ENCODE measurements around the gene RUFY4.
A peak's percentile ranks its signal among the peaks of the same experiment; 100 is the strongest.
"Not testable (repeated sequence)": the region's sequence is repeated elsewhere in the genome, so short reads cannot be mapped to it uniquely, and the experiment has no call there.

Gene RUFY4

DNA sequence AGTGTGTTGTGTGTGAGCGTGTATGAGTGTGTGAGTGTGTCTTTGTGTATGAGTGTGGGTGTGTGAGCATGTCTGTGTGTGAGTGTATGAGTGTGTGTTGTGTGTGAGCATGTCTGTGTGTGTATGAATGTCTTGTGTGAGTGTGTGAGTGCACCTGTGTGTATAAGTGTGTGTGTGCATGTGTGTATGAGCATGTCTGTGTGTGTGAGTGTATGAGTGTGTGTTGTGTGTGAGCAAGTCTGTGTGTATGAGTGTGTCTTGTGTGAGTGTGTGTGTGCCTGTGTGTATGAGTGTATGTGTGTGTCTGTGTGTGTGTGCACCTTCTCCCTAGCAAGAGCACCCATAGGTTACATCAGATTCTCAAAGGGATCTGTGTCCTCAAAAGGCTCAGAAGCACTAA, 37.8 kb upstream of the RUFY4 start:
- DNase-seq (ENCODE audit: low spot score), result no peak

DNA sequence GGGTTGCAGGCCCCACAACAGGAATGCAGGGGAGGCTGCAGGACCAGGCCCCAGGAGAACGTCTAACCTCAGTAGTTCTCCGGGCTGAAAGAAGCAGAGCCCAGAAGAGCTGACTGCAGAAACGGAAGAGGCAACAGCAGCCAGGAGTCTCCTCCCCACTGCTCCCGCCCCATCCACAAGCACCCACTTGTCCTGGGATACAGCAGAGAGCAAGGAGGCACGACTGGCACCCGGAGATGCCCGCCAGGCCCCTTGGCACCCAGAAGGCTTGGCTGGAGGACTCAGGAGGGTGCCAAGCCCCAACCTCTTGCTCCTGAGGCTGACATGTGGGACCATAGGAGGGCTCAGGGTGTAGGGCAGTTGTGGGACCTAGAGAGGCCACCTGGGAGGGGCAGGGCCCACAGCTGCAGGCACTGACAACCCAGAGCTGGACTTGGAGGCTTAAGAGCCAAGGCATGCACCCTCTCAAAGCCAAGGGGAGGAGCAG, 37.2 kb upstream of the RUFY4 start:
- peak; percentile 9 for DNase-seq (ENCODE audit: low spot score)

DNA sequence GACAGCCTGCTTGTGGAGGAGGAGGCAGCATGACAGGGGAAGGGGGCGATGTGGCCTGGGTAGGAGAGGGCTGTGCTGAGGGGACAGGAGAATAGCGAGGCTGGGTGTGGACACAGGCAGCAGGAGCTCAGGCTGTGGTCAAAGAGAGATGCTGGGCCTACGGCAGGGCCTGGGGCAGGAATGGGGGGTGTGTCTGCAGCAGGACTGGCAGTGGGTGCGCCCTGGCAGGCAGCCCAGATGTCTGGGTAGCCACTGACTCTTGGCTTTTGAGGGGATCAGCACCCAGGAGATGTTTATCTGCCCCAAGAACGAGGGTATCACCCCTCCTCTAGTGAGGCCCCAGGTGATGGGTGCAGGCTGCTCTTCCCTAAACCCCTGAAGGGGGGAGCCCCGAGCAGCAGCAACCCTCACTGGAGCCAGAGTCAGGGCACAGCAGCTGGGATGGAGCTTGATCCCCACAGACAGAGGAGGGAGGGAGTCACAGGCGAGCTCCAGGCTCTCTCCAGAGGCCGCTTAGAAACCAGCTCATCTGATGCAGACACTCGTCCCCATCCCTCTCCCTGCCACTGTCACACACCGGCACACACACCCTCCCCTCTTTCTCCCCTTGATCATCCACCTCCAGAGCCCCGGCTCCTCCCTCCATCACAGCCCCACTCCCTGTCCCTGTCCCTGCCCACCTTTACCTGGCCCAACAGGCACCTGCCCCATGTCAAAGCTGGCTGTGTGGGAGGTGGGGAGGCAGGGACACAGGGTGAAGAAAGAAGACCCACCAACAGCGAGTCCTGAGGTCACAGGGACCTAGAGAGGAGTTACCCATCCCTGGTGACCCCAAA, 36.5 kb upstream of the RUFY4 start:
- DNase-seq (ENCODE audit: low spot score), result peak; percentile 15

DNA sequence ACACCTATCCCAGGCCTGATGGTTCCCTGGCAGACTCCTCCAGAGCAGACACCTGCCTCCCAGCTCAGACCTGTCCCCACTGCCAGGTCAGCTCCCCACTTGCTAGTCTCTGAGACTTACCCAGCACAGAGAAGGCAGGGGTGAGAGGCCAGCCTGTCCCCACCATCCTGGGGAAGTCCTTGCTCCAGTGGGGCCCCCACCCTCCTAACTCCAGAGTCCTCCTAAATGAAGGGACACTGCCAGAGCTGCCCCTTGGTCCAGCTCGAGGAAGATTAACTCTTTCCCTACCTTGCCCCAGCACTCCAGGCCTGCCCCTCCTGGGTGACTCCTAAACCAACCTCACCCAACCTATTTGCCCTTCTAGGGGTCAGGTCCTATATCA, 35.9 kb upstream of the RUFY4 start:
- peak; percentile 5 for DNase-seq (ENCODE audit: low spot score)

DNA sequence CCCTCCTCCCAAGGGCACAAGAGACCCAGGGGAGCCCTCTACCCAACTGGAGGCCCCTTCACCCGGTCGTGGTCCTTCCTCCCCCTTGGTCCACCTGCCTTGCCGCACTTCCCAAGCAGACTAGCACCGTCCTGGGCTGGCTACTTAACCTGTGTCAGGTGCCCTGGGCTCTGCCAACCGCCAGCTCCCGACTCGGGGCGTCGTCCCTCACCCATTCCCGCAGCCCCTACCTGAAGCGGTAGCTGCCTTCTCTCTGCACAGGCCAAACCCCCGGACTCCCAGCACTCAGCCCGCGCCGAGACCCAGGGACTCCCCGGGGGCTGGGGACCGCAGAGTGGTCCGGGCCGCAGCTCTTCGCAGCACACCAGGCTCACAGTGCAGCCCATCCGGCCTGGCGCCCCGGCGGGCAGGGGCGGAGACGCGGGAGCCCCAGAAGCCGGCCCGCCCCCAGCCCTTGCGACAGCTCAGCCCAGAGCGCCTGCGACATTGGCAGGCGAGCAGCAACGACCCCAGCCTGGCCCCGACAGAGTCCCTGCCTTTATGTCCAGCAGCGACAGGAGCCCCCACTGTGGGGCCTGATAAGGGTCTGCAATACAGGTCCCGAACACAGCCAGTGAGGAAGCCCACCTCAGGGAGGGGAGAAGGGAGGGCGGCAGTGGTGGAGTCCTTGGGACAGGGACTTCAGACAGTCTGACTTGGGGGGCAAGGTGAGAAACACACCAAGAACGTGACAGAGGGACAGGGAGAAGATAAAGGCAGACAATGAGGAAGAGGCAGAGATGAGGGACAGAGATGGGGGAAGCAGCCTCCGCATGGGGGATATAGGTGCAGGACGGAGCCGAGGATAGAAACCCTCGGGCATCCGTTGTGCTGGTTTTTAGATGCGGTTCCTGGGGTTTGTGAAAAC, 35.2 kb upstream of the RUFY4 start:
- DNase-seq (ENCODE audit: low spot score), result peak; percentile 5

DNA sequence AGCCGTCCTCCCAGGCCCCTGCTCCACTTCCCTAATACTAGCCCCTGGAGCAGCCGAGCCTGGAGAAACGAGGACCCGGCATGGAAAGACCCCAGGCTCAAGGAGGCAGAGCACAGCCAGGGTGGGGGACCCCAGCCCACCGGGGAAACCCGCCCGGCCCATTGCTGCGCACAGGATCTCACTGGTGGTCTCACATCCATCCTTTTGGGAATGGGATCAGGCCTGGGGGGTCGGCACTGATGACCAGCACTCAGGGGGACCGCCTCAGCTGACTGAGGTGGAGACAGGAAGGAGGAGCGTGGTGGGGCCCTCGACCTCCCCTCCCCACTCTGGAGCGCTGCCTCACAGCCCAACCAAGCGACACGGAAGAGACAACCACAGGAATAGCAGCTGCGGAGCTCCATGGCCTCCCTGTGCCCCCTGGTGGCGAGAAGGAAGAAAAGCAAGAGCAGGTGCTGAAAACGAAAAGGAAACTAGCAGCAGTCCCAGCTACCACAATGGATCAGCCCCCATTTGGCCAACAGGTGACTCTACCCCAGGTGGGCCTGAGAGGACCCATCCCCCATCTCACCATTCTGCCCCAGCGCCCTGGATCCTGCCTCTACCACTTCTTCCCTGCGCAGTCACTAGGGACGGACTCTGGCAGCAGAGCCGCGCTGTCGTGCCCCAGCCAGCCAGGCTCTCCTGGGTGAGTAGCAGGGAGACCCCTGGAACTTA, 34.4 kb upstream of the RUFY4 start:
- peak; percentile 75 for DNase-seq (ENCODE audit: low spot score)

DNA sequence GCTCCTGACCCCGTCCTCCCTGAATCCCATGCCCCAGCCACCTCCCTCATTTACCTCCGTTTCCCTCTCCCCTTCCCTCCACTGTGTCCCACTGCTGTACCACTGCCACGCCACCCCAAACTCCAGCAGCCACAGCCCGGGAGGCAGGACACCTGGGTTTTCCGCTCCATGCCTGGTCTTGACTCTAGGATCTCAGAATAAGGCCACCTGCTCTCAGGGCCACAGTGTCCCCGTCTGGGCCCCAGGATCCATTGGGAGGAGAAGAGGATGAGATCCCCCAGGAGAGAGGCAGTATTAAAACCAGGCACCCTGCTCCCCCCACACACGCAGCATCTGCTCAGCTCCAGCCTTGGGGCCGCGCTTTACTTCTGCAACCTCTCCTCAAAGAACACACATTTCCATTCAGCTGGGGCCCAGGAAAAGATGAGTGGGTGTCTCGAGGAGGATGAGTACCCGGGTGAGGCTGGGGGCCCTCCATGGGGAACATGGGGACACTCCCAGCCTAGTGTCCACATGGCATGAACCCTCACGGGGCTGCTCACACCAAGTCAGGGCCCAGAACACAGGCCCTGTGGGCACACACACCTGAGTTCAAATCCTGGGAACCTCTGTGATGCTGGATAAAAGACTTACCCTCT, 33.5 kb upstream of the RUFY4 start:
- DNase-seq (ENCODE audit: low spot score), result peak; percentile 2

DNA sequence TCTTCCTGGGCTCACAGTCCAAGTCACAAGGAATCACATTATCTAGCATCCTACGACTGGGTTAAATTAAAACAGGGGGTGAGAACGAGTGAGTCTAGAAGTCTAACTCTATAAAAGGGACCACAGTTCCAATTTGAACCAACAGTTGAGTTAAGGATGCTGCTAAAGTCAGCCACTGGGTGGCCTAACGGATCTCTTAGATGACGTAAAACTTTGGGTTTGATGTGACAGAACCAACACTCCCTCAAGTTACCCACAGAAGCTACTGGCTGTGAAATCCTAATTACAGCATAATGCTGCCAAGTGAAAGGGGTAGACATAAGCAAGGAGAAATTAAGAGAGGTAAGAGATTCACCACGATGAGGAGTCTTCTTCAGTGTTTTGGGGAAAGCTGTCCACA, 32.7 kb upstream of the RUFY4 start:
- DNase-seq (ENCODE audit: low spot score), result no peak

GRCh38 chr2:218039171-218039570, 29.9 kb upstream of the RUFY4 start:
- DNase-seq (ENCODE audit: low spot score), result no peak

DNA sequence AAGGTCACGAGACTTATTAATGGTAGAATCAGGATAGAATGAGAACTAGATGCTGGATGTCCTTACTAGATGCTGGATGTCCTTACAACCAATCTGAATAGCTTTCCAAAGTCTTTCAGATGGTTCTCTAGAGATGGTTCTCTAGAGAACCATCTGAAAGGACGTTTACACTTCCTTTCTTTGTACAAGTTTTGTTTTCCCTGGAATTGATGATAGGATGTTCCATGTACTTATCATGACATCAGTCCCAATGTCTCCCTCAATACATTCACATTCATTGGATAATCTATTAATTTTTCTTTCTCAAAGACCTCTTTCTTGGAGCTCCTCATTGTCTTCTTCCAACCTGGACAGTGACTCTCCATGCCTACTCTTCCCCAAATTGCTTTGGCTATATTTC, 28.2 kb upstream of the RUFY4 start:
- peak; percentile 1 for DNase-seq (ENCODE audit: low spot score)

GRCh38 chr2:218041302-218042168, 27.5 kb upstream of the RUFY4 start:
- peak; percentile 1 for DNase-seq (ENCODE audit: low spot score)

- peak; percentile 3 for DNase-seq (ENCODE audit: low spot score)
Measured at GRCh38 chr2:218043100-218043499, 26.0 kb upstream of the RUFY4 start.

GRCh38 chr2:218043701-218044109, 25.3 kb upstream of the RUFY4 start:
- no peak for DNase-seq (ENCODE audit: low spot score)

DNA sequence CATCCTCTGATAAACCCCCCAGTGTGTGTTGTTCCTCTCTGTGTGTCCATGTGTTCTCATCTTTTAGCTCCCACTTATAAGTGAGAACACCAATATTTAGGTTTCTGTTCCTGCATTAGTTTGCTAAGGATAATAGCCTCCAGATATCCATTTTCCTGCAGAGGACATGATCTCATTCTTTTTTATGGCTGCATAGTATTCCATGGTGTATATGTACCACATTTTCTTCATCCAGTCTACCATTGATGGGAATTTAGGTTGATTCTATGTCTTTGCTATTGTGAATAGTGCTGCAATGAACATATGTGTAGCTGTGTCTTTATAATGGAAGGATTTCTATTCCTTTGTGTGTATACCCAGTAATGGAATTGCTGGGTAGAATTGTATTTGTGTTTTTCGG, 24.5 kb upstream of the RUFY4 start:
- not testable (repeated sequence) for DNase-seq (ENCODE audit: low spot score)

DNA sequence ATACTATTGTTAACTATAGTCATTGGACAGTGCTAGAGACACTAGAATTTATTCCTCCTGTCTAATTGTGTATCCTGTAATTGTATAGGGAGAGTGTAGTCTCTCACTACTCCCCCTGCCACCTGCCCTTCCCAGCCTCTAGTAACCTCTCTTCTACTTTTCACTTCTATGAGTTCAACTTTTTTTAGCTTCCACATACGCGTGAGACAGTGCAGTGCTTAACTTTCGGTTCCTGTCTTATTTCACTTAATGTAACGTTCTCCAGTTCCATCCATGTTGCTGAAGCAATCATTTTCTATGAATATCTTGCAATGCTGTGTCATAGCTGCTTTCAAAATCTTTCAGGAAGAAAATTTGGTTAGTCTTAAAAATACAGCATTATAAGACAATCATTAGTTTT, 22.8 kb upstream of the RUFY4 start:
- no peak for DNase-seq (ENCODE audit: low spot score)

GRCh38 chr2:218047536-218048225, 21.4 kb upstream of the RUFY4 start:
- DNase-seq (ENCODE audit: low spot score), result no peak

- peak; percentile 1 for DNase-seq (ENCODE audit: low spot score)
Measured at GRCh38 chr2:218051903-218052302, 17.1 kb upstream of the RUFY4 start.

DNA sequence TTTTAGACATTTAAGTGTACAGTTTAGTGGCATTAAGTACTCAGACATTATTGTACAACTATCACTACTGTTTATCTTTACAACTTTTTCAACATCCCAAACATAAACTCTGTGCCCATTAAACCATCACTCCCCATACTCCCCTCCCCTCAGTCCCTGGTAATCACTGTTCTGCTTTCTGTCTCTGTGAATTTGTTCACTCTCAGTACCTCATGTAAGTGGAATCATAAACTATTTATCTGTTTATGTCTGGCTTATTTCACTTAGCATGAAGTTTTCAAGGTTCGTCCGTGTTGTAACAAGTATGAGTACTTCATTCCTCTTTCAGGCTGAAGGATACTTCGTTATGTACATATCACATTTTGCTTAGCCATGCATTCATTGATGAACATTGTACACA, 9.8 kb upstream of the RUFY4 start:
- no peak for DNase-seq (ENCODE audit: low spot score)

- peak; percentile 0 for DNase-seq (ENCODE audit: low spot score)
Measured at GRCh38 chr2:218060118-218060517, 8.9 kb upstream of the RUFY4 start.

Data from AG20443 (cell line).